T follicular helper cell (primary cell): ENCODE data around the gene FASN.

Experiments
- DNase-seq: peaks from one replicate; pipeline ENCODE4 v3.0.0-alpha.2; 2020; ENCODE audit warnings: low read depth

Gene FASN

DNA sequence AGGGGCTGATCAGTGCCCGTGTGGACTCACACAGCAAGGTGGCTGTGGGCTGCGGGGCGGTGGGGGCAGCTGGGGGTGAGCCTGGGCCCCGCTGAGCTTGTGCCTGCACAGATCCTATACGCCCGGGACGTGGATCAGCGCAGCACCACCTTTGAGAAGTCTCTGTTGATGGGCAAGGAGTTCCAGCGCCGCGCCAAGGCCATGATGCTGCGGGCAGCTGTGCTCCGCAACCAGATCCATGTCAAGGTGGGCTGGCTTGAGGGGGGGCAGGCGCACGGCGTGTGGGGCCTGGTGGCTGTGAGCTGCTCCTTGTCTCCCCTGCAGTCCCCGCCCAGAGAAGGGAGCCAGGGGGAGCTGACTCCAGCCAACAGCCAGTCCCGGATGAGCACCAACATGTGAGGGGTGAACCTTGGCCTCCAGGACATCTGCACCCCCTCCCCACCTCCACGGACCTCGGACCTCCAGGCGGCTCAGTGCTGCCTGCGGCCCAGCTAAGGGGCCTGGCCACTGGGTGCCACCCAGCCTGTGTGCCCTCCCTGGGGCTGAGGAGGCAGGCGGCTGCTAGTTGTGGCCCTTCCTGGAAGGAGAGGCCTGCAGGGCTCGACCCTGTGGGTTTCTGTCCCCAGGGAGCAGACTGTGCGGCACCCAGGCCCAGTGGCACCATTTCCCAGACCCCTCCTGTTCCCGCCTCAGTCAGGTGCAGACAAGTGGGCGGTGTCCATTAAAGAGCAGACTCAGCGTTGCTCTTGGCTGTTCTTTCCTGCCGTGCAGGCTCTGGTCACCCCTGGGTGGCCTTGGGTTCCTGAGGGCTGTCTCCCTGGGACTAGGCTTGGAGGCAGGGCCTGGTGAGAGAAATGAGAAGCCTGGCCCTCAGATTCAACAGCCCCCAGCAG lies 41.1 kb downstream of the FASN start:
- DNase-seq = no peak

GRCh38 chr17:82055965-82056728 lies 41.9 kb downstream of the FASN start:
- DNase-seq = no peak

- no peak for DNase-seq
Measured at GRCh38 chr17:82055023-82055964, 42.7 kb downstream of the FASN start.

GRCh38 chr17:82054351-82055022 lies 43.5 kb downstream of the FASN start:
- DNase-seq = no peak

DNA sequence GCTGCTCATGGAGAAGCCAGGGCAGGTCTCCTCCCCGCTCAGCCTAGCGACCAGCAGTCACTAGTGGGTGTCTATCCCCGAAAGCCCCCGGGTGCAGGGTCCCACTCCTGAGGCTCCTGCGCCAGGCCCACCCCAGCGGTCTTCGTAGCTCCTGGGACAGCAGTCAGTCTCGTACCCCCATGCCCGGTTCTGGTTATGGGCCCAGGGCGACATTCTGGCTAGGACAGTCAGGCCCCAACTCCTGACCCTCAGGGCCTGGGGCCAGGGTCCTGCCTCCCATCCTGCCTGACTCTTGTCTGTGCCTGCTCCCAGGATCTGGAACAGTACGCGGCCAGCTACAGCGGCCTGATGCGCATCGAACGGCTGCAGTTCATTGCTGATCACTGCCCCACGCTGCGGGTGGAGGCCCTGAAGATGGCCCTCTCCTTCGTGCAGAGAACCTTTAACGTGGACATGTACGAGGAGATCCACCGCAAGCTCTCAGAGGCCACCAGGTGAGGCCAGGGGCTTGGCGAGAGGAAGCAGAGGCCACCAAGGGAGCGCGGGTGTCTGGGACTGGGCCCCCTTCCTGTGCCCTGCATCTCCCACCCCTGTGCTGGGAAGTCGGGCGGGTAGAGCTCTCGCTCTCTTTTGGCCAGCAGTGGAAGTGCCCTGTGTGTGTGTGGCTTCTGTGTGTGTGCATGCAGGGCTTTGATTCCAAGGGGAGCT lies 44.3 kb downstream of the FASN start:
- no peak for DNase-seq

DNA sequence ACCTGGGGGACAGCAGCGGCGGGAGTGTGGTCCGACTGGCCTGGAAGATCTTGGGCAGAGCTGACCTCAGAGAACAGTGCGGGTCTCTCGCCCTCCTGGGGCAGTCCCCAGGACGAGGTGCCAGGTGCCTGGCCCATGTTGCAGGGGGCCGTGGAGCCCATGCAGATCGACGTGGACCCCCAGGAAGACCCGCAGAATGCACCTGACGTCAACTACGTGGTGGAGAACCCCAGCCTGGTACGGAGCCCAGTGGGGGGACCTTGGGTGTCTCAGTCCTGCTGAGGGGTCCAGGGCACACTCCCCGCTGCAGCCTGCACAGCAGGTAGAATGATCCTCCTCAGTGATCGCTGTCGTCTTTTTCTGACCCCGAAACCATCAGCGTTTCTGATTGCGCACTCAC lies 44.9 kb downstream of the FASN start:
- no peak for DNase-seq

- DNase-seq = no peak
Measured at GRCh38 chr17:82052638-82053059, 45.4 kb downstream of the FASN start.

- DNase-seq = peak; percentile 74
Measured at GRCh38 chr17:82051776-82052637, 46.0 kb downstream of the FASN start, which contains the start of the genes GPS1 and RFNG. TSS of gene GPS1 (plus strand) at chr17:82051898. CDS start at chr17:82051932, 34 bp downstream. TSS of gene RFNG (minus strand) at chr17:82051811. CDS start at chr17:82051766, 45 bp downstream.

DNA sequence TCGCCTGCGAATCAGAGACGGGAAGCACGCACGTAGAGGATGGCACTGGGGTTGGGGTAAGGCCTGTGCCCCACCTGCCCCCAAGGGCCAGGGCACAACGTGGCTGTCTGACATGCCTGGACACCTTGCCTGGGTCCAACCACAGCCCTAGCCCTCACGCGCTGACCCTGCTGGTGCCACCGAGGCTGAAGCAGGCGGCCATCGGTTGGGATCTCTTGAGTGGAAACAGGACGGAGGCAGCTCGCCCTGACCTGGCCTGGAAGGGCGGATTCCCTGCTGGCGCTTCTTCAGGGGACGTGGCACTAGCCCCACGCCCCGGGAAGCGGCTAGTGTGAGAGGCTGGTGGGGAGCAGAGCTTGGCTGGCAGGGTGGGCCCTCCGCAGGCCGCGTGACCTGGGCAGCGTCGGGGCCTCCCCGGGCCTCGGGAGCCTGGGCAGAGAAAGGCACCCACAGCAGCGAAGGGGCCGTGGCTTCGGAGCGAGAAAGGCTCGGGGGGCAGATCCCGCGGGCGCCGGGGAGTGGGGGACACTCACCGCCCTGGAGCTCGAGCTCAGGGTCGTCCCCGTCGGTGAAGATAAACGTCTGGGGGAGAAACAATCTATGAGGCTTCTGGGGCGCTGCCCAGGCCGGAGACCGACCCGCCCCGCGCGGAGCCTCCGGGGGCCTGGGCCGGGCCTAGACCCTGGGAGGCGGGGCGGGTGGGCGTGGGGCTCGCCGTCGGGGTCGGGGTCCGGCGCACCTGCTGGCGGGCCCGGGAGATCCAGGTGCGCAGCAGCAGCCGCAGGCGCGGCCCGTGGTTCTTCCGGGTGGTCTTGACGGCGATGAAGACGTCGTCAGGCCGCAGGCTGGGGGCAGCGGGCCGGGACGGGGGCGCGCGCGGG lies 47.0 kb downstream of the FASN start:
- no peak for DNase-seq

- DNase-seq = no peak
Measured at GRCh38 chr17:82050152-82050760, 47.8 kb downstream of the FASN start.

- no peak for DNase-seq
Measured at GRCh38 chr17:82049521-82049971, 48.5 kb downstream of the FASN start.

GRCh38 chr17:82049106-82049505 lies 48.9 kb downstream of the FASN start:
- DNase-seq = no peak

DNA sequence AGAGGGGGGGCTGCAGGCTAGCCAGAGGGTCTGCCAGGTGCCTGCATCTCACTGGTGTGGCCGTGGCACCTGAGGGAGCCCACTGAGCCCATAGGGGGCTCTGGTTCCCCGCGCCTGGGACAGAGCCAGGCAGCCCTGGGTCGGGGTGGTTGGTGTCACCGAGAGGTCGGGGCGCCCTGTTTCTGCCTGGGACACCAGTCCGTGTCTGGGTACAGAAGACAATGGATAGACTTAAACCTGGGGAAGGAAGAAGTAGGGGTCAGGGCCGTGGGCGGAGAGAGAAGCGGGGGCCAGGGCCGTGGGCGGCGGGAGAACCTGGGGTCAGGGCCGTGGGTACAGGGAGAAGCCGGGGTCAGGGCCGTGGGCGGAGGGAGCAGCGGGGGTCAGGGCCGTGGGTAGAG lies 49.5 kb downstream of the FASN start:
- DNase-seq = no peak

GRCh38 chr17:82047914-82048570 lies 50.0 kb downstream of the FASN start:
- no peak for DNase-seq

- DNase-seq = no peak
Measured at GRCh38 chr17:82047379-82047778, 50.7 kb downstream of the FASN start.

- DNase-seq = no peak
Measured at GRCh38 chr17:82046903-82047302, 51.1 kb downstream of the FASN start.

- DNase-seq = no peak
Measured at GRCh38 chr17:82045936-82046484, 52.0 kb downstream of the FASN start.
